ENCODE measurements around the gene PCGF3.

PCGF3 gene, protein sequence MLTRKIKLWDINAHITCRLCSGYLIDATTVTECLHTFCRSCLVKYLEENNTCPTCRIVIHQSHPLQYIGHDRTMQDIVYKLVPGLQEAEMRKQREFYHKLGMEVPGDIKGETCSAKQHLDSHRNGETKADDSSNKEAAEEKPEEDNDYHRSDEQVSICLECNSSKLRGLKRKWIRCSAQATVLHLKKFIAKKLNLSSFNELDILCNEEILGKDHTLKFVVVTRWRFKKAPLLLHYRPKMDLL

DNA sequence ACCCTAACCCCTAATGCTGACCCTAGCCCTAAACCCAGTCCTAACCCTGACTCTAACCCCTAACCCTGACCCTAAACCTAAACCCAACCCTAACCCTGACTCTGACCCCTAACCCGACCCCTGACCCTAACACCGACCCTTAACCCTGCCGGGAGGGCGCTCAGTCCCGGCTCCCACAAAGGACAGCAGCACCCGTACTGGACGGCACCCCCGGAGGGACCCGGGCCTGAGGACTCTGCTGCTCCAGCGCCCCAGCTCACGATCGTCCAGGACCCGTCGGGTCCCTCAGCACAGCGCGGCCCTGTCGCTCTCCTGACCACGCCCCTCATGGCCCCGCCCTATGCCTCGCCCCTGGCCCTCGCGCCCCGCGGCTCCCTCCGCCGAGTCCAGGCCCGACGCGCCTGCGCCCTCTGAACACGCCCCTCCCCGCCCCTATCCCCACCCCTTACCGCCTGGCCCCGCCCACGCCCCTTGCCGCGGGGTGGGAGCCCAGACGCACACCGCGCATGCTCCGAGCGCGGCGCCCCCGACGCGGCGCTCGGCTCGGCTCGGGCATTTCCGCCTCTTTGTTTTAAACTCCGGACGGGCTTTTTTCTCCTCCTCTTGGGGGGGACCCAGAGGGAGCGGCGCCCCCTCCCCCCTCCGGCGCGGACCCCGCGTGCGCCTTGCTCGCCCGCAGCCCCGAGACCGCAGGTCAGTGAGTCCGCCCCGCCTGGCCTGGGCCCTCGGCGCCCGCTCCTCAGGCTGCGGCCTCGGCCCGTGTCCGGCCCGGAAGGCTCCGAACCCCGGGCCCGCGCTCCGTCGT, at the start of gene PCGF3:
TSS of gene PCGF3 (plus strand) at position 555 of the 805 bp plus-strand sequence. CDS start 27,849 bp downstream, outside the sequence.
- peak within 1 kb of the TSS; percentile 75 for H3K27ac ChIP-seq
- no peak for TF ChIP-seq ZFX (IDR thresholded peaks at IDR 0.05; ENCODE audit: borderline replicate concordance)
- TF ChIP-seq, protein P1, sequence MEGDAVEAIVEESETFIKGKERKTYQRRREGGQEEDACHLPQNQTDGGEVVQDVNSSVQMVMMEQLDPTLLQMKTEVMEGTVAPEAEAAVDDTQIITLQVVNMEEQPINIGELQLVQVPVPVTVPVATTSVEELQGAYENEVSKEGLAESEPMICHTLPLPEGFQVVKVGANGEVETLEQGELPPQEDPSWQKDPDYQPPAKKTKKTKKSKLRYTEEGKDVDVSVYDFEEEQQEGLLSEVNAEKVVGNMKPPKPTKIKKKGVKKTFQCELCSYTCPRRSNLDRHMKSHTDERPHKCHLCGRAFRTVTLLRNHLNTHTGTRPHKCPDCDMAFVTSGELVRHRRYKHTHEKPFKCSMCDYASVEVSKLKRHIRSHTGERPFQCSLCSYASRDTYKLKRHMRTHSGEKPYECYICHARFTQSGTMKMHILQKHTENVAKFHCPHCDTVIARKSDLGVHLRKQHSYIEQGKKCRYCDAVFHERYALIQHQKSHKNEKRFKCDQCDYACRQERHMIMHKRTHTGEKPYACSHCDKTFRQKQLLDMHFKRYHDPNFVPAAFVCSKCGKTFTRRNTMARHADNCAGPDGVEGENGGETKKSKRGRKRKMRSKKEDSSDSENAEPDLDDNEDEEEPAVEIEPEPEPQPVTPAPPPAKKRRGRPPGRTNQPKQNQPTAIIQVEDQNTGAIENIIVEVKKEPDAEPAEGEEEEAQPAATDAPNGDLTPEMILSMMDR (IDR thresholded peaks at IDR 0.05): no peak

DNA sequence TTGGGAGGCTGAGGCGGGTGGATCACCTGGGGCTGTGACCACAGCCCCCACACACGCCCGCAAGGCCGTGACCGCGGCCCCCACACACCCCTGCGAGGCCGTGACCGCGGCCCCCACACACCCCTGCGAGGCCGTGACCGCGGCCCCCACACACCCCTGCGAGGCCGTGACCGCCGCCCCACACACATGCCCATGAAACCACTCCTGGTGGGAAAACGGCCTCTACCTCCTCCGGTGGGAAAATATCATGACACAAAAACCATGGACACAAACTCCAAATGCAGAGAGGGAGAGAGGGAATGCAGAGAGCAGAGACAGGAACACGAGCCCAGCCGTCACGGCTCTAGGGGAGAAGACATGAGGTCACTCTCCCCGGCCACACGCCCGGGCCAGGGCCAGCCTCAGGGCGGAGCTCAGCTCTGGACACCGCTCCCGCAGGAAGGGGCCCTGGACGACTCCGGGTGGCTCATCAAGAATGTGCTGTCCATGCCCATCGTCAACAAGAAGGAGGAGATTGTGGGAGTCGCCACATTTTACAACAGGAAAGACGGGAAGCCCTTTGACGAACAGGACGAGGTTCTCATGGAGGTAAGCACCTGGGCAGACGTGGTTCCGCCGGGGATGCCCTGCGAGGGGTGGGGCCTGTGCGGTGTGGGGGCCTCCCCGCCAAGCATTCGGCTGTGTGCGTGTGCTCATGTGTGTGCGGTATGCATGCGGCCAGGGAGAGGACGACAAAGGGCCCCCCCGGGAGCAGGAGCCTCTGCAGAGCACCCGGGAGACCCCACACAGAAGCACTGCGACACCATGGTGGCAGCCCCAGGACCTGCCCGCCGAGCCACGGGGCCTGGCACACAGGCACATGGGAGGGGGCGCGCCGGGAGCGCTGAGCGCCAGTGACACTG, 48.9 kb upstream of the PCGF3 start:
- TF ChIP-seq, protein P1 (IDR thresholded peaks at IDR 0.05): no peak
- no peak for TF ChIP-seq ZFX (IDR thresholded peaks at IDR 0.05; ENCODE audit: borderline replicate concordance)
- H3K27ac ChIP-seq: no peak overlapping the region

DNA sequence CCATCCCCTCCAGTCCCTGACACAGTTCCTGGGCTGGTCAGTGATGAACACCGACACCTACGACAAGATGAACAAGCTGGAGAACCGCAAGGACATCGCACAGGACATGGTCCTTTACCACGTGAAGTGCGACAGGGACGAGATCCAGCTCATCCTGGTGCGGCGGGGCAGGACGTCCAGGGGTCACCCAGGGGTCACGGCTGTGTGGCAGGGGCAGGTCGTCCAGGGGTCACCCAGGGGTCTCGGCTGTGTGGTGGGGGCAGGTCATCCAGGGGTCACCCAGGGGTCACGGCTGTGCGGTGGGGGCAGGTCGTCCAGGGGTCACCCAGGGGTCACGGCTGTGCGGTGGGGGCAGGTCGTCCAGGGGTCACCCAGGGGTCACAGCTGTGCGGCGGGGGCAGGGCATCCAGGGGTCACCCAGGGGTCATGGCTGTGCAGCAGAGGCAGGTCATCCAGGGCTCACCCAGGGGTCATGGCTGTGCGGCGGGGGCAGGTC, 48.2 kb upstream of the PCGF3 start:
- TF ChIP-seq, protein P1 (IDR thresholded peaks at IDR 0.05): no peak
- TF ChIP-seq ZFX (IDR thresholded peaks at IDR 0.05; ENCODE audit: borderline replicate concordance): no peak
- H3K27ac ChIP-seq: no peak overlapping the region

DNA sequence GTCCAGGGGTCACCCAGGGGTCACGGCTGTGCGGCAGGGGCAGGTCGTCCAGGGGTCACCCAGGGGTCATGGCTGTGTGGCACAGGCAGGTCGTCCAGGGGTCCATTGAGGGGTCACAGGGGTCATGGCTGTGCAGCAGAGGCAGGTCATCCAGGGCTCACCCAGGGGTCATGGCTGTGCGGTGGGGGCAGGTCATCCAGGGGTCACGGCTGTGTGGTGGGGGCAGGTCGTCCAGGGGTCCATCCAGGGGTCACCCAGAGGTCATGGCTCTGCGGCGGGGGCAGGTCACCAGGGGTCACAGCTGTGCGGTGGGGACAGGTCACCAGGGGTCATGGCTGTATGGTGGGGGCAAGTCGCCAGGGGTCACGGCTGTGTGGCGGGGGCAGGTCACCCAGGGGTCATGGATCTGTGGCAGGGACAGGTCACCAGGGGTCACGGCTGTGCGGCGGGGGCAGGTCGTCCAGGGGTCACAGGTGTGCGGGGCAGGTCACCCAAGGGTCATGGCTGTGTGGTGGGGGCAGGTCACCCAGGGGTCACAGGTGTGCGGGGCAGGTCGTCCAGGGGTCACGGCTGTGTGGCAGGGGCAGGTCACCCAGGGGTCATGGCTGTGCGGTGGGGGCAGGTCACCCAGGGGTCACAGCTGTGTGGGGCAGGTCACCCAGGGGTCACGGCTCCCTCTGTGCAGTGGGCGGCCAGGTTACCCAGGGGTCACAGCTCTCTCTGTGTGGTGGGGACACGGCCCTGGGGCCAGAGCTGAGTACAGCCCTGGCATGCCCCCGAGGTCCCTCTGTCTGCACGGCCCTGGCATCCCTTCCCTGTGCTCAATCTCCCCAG, 47.6 kb upstream of the PCGF3 start:
- H3K27ac ChIP-seq: no peak overlapping the region
- TF ChIP-seq ZFX (IDR thresholded peaks at IDR 0.05; ENCODE audit: borderline replicate concordance): no peak
- TF ChIP-seq, protein P1 (IDR thresholded peaks at IDR 0.05): no peak

DNA sequence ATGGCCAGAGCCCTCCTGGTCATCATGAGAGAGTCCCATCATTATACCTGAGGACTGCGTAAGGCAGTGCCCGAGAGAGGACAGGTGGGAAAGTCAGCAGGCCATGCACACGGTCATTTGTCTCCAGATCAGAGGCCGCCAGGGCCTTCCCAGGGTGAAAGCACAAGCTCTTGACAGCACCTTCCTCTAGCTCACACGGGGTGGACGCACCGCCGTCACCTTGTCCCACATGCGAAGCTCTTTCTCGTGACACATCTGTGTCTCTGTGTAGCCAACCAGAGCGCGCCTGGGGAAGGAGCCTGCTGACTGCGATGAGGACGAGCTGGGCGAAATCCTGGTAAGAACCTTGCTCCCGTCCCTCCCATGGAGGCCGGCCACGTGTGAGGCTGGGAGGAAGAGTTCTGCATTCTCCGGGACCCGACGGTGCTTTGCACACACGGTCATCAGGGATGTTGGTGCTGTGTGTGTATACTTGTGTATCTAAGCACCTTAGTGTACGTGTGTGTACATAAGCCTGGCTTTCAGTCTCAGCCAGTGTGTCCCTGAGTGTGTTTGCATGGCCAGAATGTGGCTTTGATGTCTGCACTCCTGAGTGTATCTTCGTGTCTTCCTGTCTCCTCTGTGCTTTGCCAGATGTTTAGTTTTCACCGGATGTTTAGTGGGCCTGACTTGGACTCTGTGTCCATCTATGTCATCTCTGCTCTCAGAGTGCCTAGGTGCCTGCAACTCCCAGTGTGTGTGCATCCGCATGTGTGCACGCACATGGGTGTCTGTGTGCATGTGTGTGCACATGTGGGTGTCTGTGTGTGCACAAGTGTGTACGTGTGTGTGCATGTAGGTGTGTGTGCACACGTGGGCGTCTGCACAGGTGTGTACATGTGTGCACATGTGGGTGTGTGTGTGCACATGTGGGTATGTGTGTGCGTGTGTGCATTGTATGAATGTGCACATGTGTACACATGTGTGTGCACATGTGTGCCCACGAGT, 46.7 kb upstream of the PCGF3 start:
- TF ChIP-seq ZFX (IDR thresholded peaks at IDR 0.05; ENCODE audit: borderline replicate concordance): no peak
- TF ChIP-seq, protein P1 (IDR thresholded peaks at IDR 0.05): no peak
- no peak overlapping the region for H3K27ac ChIP-seq

All from 22Rv1 (cell line).